Heart left ventricle (tissue), 16 donors: ENCODE data around the gene S100PBP. TPM values are rescaled to one million over a fixed set of nuclear protein-coding genes. Genes with fewer than 3 reads are reported as not detected.
A peak's percentile ranks its signal among the peaks of the same experiment; 100 is the strongest.

Experiments used
- ATAC-seq, 4 donors: fragments of 200-7000 bp; cut with Tn5 transposase; one replicate each; pipeline ENCODE4 v1.9.1; 2020 to 2022; ENCODE audit warnings: moderate library complexity in 4 of 4, mild to moderate bottlenecking in 3 of 4, moderate number of reproducible peaks in 1 of 4
- DNase-seq, 5 donors: peaks; one replicate each; pipeline ENCODE4 v3.0.0-alpha.2; 2020
- H3K27ac ChIP-seq, 12 donors: fragments of 200-600 bp; sonication (generic) in 4 of 12; one replicate each; pipeline versions ENCODE4 v1.5.0 to v1.8.0; 2016 to 2022; ENCODE audit warnings: mild to moderate bottlenecking in 2 of 12
- H3K27me3 ChIP-seq, 9 donors: fragments of 200-600 bp; sonication (generic) in 2 of 9; one replicate each; pipeline versions ENCODE4 v1.5.1 to v1.8.0; 2016 to 2022; ENCODE audit warnings: mild to moderate bottlenecking in 3 of 9
- H3K36me3 ChIP-seq, 9 donors: fragments of 200-600 bp; sonication (generic) in 2 of 9; one replicate each; pipeline versions ENCODE4 v1.5.0 to v1.8.0; 2018 to 2022; ENCODE audit warnings: mild to moderate bottlenecking in 2 of 9
- H3K4me1 ChIP-seq, 12 donors: fragments of 200-600 bp; sonication (generic) in 4 of 12; one replicate each; pipeline versions ENCODE4 v1.5.0 to v1.8.0; 2016 to 2022; ENCODE audit warnings: mild to moderate bottlenecking in 3 of 12
- H3K4me3 ChIP-seq, 12 donors: fragments of 200-600 bp; sonication (generic) in 4 of 12; one replicate each; pipeline versions ENCODE4 v1.5.0 to v1.8.0; 2017 to 2022; ENCODE audit warnings: mild to moderate bottlenecking in 9 of 12, moderate library complexity in 4 of 12
- H3K9me3 ChIP-seq, 12 donors: fragments of 200-600 bp; sonication (generic) in 4 of 12; one replicate each; pipeline versions ENCODE4 v1.5.0 to v1.8.0; 2016 to 2022; ENCODE audit warnings: mild to moderate bottlenecking in 1 of 12
- CTCF ChIP-seq, 12 donors: fragments of 200-600 bp; sonication (generic) in 4 of 12; IDR thresholded peaks; one replicate each; pipeline versions ENCODE4 v1.5.0 to v1.8.0; 2018 to 2022; ENCODE audit warnings: antibody characterized with exemption in 12 of 12, mild to moderate bottlenecking in 5 of 12
- POLR2A ChIP-seq, 2 donors: fragments of 450-650 bp; IDR thresholded peaks; one replicate each; pipeline ENCODE4 v1.6.1; 2017; ENCODE audit warnings: antibody characterized with exemption in 2 of 2, mild to moderate bottlenecking in 2 of 2, moderate library complexity in 2 of 2
- WGBS, 4 donors: extraction: QIAGEN DNeasy Blood & Tissue Kit in 2 of 4; methylation state at CpG; one replicate each; pipeline versions ENCODE4 v1.1.5 to v1.1.7; 2013 to 2018; 5-methylcytosine and 5-hydroxymethylcytosine counted together
- intact Hi-C, 10 donors: fragments of 100-400 bp; cut with DNase I; formaldehyde crosslinking; loops; one replicate each; pipeline versions ENCODE4 v1.11.1 to v1.14.2; 2022
- polyA plus RNA-seq, 2 donors: library from polyadenylated mRNA; stranded (reverse); fragments of 200-250 nt; gene quantifications; one replicate each; pipeline ENCODE4 v1.2.3, GENCODE V29; 2013
- total RNA-seq, 9 donors: library from RNA; depleted of rRNA in 2 of 9; stranded (reverse); fragments of >200 nt in 2 of 9; fragmentation: NEBNext Ultra II Directional in 3 of 9; extraction: Animal tissue kit (Norgen Biotek cat#: 25700) in 3 of 9; gene quantifications; one replicate each; pipeline versions ENCODE4 v1.1.0 to v1.2.4, GENCODE V29; 2016 to 2023
- donor health status: ischemic (EF 13 %, LVEDD 7.1; RV severe dilation, severe dysfunction).
- donor health status: healthy with polysubstance abuse.
- donor health status: DM: no; HTN: yes; CAD: no.
- donor health status: DM: no; HTN: no; CAD: no.
- donor health status: ischemic (EF 25% LVEDD 6.9; RV normal size, moderate dysfunction).
- donor health status: ischemic (EF 25% LVEDD 5.7; RV mildly dilated, moderate dysfunction).
- donor health status: healthy.
- donor health status: DM: yes; HTN: yes; CAD: no.
- donor health status: ischemic (EF 35%, LVEDD 5.7; RV mildly dilated, moderate dysfunction).
- donor health status: nonischemic (EF 11% LVEDD 7.7; RV severe dilation, severe dysfunction).
- donor health status: DM: yes; HTN: yes; CAD: no.
- donor health status: PGD.
- donor health status: ischemic (EF 29% LVEDD 5.4; RV normal size, mild dysfunction).
- donor health status: nonischemic (EF 23%, LVEDD 6.1; RV moderate dilation, normal function).

S100PBP gene
- total and polyA plus RNA-seq, 11 donors: 5.8 to 21.2 (median 10.7) TPM

DNA sequence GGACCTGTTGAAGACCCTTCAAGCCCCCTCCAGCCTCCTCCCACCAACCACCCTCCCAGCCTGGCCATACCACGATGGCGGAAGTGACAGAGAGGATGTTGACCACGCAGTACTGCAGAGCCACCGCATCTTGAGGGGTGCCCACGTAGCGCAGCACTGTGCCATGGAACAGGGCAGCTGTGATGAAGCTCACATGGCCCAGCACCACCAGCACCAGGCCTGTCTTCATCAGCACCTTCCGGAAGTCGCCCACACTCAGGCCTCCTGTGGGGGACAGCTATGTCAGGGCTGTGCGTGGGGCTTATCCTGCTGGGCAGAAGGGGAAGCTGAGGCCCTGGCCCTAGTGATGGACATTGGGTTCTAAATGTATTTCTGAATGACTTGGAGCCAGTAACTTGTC, 80.6 kb downstream of the S100PBP start:
- WGBS, 4 donors: 92 to 98% (median 94%) methylated on average over 7 to 9 of the region's 9 CpGs
- DNase-seq: no peak
- intact Hi-C loops: no loop called here
- Histone ChIP-seq H3K36me3 (no peaks in the 10 kb centered on the region), H3K27ac (no peak overlapping the region), H3K4me3 (no peak overlapping the region), H3K4me1 (peaks cover 0 to 24% (median 12%) of the 10 kb centered on the region in 12 donors), H3K27me3 (peaks cover 0 to 46% (median 6%) of the 10 kb centered on the region in 9 donors), H3K9me3 (no peaks in the 10 kb centered on the region)
- TF ChIP-seq POLR2A (IDR thresholded peaks at IDR 0.05) (no peak), CTCF (IDR thresholded peaks at IDR 0.05) (no peak)
- ATAC-seq: no peak

DNA sequence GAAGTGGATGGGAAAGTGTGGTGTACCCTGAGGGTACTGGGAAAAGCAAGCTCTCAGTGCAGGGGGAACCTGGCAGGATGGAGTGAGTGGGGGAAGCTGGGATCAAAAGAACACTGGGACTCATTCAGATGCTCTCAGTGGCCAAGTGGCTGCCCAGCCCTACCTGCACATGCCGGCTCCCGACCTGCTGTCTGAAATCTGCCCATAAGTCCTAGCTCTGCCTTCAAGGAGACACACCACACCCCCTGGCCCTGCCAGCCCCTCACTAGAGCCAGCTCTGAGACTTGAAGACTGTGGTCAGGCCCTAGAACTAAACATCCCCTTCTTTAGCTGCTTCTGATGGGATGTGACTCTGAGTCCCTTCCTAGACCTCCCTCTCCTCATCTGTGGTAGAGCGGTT, 81.5 kb downstream of the S100PBP start:
- 90 to 97% (median 94%) methylated on average over 3 of the region's 3 CpGs for WGBS, 4 donors
- no peaks in the 10 kb centered on the region for H3K9me3 ChIP-seq
- no peak overlapping the region for H3K27ac ChIP-seq
- DNase-seq (no peak), ATAC-seq (no peak)
- no peak overlapping the region for H3K4me3 ChIP-seq
- H3K4me1 ChIP-seq: peaks cover 0 to 15% (median 8%) of the 10 kb centered on the region in 12 donors
- H3K27me3 ChIP-seq: peaks cover 0 to 36% (median 0%) of the 10 kb centered on the region in 9 donors
- intact Hi-C loops: no loop called here
- TF ChIP-seq CTCF (IDR thresholded peaks at IDR 0.05) (no peak), POLR2A (IDR thresholded peaks at IDR 0.05) (no peak)
- no peaks in the 10 kb centered on the region for H3K36me3 ChIP-seq

GRCh38 chr1:32899586-32900296, 82.3 kb downstream of the S100PBP start:
- Histone ChIP-seq H3K36me3 (no peaks in the 10 kb centered on the region), H3K27me3 (peaks cover 0 to 33% (median 0%) of the 10 kb centered on the region in 9 donors), H3K4me1 (peaks cover 0 to 14% (median 7%) of the 10 kb centered on the region in 12 donors), H3K9me3 (no peaks in the 10 kb centered on the region), H3K27ac (no peak overlapping the region), H3K4me3 (no peak overlapping the region)
- intact Hi-C loops: loop anchor here in 1 of 10 donors (5.0 kb wide), 1 partner anchor 1763 kb away; no protein-coding TSS in a partner anchor
- TF ChIP-seq POLR2A (IDR thresholded peaks at IDR 0.05): no peak
- TF ChIP-seq CTCF (IDR thresholded peaks at IDR 0.05): no peak
- 58 to 75% (median 71%) methylated on average over 5 to 7 of the region's 7 CpGs for WGBS, 4 donors
- ATAC-seq (no peak), DNase-seq (peak in 1 of 5 donors; percentile 58)

- no peak for DNase-seq
- Histone ChIP-seq H3K27ac (peak overlapping the region in 2 of 12 donors; percentile 2 to 13), H3K4me1 (peaks cover 0 to 14% (median 7%) of the 10 kb centered on the region in 12 donors), H3K9me3 (no peaks in the 10 kb centered on the region), H3K27me3 (peaks cover 0 to 33% (median 0%) of the 10 kb centered on the region in 9 donors), H3K4me3 (peak overlapping the region; percentile 34 to 76 (median 62)), H3K36me3 (no peaks in the 10 kb centered on the region)
- intact Hi-C loops: loop anchor here in 1 of 10 donors (5.0 kb wide), 1 partner anchor 1762 kb away; no protein-coding TSS in a partner anchor
- WGBS, 4 donors: 22 to 53% (median 25%) methylated on average over 10 to 22 of the region's 22 CpGs
- TF ChIP-seq POLR2A (IDR thresholded peaks at IDR 0.05) (no peak), CTCF (IDR thresholded peaks at IDR 0.05) (no peak)
- ATAC-seq: peak in 1 of 4 donors; percentile 29
Observed at GRCh38 chr1:32900371-32900955, 83.0 kb downstream of the S100PBP start.
